Testis (tissue), 3 donors: ENCODE results near the gene CKAP2L. TPM values are rescaled to one million over a fixed set of nuclear protein-coding genes. Genes with fewer than 3 reads are reported as not detected.

Experiments used
- DNase-seq: peaks from one replicate; pipeline ENCODE4 v3.0.0-alpha.2; 2019
- H3K27ac ChIP-seq, 2 donors: fragments of 200-600 bp; sonication (generic); one replicate each; pipeline ENCODE4 v1.5.1; 2019
- H3K27me3 ChIP-seq: fragments of 200-600 bp; sonication (generic); one replicate; pipeline ENCODE4 v1.5.1; 2019
- H3K36me3 ChIP-seq: fragments of 200-600 bp; sonication (generic); one replicate; pipeline ENCODE4 v1.5.1; 2017; ENCODE audit warnings: low read depth; ENCODE audit errors: missing control alignments
- H3K4me1 ChIP-seq: fragments of 200-600 bp; sonication (generic); one replicate; pipeline ENCODE4 v1.5.1; 2019
- H3K4me3 ChIP-seq, 2 donors: fragments of 200-600 bp; sonication (generic); one replicate each; pipeline ENCODE4 v1.5.1; 2017 to 2019
- H3K9me3 ChIP-seq: fragments of 200-600 bp; sonication (generic); one replicate; pipeline ENCODE4 v1.5.1; 2017
- POLR2A ChIP-seq: fragments of 450-650 bp; IDR thresholded peaks from one replicate; pipeline ENCODE4 v1.6.1; 2017; ENCODE audit warnings: antibody characterized with exemption, mild to moderate bottlenecking, moderate library complexity
- WGBS, 2 donors: methylation state at CpG; one replicate each; pipeline ENCODE4 v1.1.5; 2018; 5-methylcytosine and 5-hydroxymethylcytosine counted together
- intact Hi-C: fragments of 100-400 bp; cut with DNase I; formaldehyde crosslinking; loops from one replicate; pipeline ENCODE4 v1.15.1; 2023; ENCODE audit warnings: low total_unique reads
- polyA plus RNA-seq: library from polyadenylated mRNA; stranded (reverse); fragments of 350-450 nt; fragmentation: Illumina TruSeq; extraction: RNeasy Lipid Tissue Mini Kit (QIAGEN cat#74804); gene quantifications from one replicate; pipeline ENCODE4 v1.2.3, GENCODE V29; 2014; ENCODE audit warnings: low read depth, low replicate concordance; ENCODE audit not compliant: insufficient read depth
- total RNA-seq, 2 donors: library from RNA; depleted of rRNA; stranded (reverse); fragments of >200 nt; gene quantifications; one replicate each; pipeline ENCODE4 v1.2.3, GENCODE V29; 2016
- TF ChIP-seq, protein P1 (sequence below), 3 experiments: fragments of 450-650 bp in 2 of 3; fragments of 200-600 bp in 1 of 3; sonication (generic) in 1 of 3; IDR thresholded peaks; one replicate each; pipeline ENCODE4 v1.5.1; 2016 to 2019; ENCODE audit warnings: antibody characterized with exemption in 3 of 3, mild to moderate bottlenecking in 2 of 3, moderate library complexity in 1 of 3

CKAP2L gene
- total and polyA plus RNA-seq, 3 donors from 2014 or later: 7.1 to 11.0 (median 9.5) TPM

DNA sequence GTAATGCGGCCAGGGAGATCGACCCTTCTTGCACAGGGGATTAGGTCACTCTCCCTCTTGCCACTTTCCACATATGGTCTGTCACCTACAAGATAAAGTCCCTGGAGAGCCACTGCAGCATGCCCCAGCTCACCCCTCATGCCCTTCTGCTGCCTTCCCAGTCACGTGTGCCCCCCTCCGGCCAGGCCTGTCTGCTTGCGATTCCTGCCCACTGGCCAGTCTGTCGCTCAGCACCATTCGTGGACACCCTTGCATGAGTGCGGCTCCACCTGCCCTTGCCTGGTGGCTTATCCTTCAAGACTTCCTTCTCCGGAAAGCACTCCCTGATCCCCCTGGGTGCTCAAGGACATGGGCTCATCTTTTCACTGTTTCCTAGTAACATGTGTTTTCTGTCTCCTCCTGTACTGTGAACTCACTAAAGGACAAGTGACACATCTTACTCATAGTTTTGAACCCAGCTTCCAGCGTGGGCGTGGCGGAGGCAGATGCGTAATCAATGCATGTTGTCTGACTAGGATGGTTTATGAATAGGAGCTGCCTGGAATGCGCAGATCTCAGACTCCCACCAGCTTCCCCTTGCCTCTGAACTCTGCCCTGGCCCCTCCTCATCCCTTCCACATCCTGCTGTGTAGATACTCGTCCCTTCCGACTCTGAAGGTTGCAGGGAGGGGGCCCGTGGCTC lies 51.4 kb downstream of the CKAP2L start:
- intact Hi-C loops: no loop called here
- Histone ChIP-seq H3K9me3 (no peaks in the 10 kb centered on the region), H3K27ac (no peak overlapping the region), H3K36me3 (no peaks in the 10 kb centered on the region), H3K27me3 (no peaks in the 10 kb centered on the region), H3K4me1 (peaks cover 7% of the 10 kb centered on the region), H3K4me3 (no peak overlapping the region)
- TF ChIP-seq POLR2A: no peak
- TF ChIP-seq, protein P1, sequence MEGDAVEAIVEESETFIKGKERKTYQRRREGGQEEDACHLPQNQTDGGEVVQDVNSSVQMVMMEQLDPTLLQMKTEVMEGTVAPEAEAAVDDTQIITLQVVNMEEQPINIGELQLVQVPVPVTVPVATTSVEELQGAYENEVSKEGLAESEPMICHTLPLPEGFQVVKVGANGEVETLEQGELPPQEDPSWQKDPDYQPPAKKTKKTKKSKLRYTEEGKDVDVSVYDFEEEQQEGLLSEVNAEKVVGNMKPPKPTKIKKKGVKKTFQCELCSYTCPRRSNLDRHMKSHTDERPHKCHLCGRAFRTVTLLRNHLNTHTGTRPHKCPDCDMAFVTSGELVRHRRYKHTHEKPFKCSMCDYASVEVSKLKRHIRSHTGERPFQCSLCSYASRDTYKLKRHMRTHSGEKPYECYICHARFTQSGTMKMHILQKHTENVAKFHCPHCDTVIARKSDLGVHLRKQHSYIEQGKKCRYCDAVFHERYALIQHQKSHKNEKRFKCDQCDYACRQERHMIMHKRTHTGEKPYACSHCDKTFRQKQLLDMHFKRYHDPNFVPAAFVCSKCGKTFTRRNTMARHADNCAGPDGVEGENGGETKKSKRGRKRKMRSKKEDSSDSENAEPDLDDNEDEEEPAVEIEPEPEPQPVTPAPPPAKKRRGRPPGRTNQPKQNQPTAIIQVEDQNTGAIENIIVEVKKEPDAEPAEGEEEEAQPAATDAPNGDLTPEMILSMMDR (IDR thresholded peaks at IDR 0.05): no peak
- DNase-seq: no peak
- 38 to 41% methylated on average over 17 of the region's 17 CpGs for WGBS, 2 donors

DNA sequence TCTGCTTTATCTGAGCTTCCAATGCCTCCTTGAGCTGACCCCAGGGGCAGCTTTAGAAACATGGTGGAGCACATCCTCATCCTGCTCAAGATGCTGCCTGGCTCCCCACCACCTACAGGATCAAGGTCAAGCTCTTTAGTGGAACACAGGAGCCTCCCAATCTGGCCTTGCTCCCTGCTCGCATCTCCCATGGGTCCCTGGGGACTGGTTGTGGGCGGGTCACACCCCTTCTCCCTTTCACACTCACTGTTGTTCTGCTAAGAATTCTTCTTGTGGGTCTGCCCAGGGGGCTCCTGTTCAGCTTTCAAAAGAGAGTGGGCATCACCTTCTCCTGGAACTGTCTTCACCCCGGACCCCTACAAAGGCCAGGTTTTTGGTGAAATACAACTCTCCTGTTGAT lies 51.9 kb downstream of the CKAP2L start:
- Histone ChIP-seq H3K36me3 (no peaks in the 10 kb centered on the region), H3K4me3 (no peak overlapping the region), H3K27me3 (no peaks in the 10 kb centered on the region), H3K27ac (no peak overlapping the region), H3K9me3 (no peaks in the 10 kb centered on the region), H3K4me1 (peaks cover 7% of the 10 kb centered on the region)
- TF ChIP-seq, protein P1 (IDR thresholded peaks at IDR 0.05): no peak
- no peak for TF ChIP-seq POLR2A
- intact Hi-C loops: no loop called here
- DNase-seq: no peak
- WGBS, 2 donors: 66 to 72% methylated on average over 3 of the region's 3 CpGs

- Histone ChIP-seq H3K9me3 (no peaks in the 10 kb centered on the region), H3K27ac (no peak overlapping the region), H3K27me3 (no peaks in the 10 kb centered on the region), H3K36me3 (no peaks in the 10 kb centered on the region), H3K4me1 (peaks cover 7% of the 10 kb centered on the region), H3K4me3 (no peak overlapping the region)
- intact Hi-C loops: no loop called here
- 85 to 86% methylated on average over 9 of the region's 9 CpGs for WGBS, 2 donors
- DNase-seq: no peak
- TF ChIP-seq, protein P1 (IDR thresholded peaks at IDR 0.05): no peak
- TF ChIP-seq POLR2A: no peak
These were observed 53.3 kb downstream of the CKAP2L start for GRCh38 chr2:112710956-112711750.

DNA sequence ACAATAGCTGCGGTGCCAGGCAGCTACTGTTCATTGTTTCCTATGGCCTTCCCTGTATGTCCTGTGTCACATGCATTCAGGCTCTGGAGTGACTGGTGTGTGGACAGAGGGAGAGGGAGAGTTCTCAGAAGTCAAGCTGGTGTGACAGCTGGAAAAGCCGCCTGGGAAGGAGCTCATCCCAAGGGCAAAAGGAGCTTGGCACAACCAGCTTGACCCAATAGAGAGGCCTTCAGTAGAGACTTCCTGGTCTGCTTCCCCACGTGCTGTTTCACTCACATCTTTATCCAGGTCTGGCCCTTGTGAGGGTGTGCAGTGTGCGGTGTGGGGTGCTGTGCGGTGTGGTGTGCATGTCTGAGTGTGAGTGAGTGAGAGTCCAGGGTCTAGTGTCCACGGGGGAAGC lies 54.7 kb downstream of the CKAP2L start:
- WGBS, 2 donors: 76 to 92% methylated on average over 6 of the region's 6 CpGs
- Histone ChIP-seq H3K4me3 (no peak overlapping the region), H3K36me3 (no peaks in the 10 kb centered on the region), H3K9me3 (no peaks in the 10 kb centered on the region), H3K4me1 (peaks cover 7% of the 10 kb centered on the region), H3K27me3 (no peaks in the 10 kb centered on the region), H3K27ac (no peak overlapping the region)
- TF ChIP-seq, protein P1 (IDR thresholded peaks at IDR 0.05): no peak
- no peak for TF ChIP-seq POLR2A
- DNase-seq: no peak
- intact Hi-C loops: no loop called here
